ENCODE measurements around the gene TMEM151B. TPM values are rescaled to one million over a fixed set of nuclear protein-coding genes. Genes with fewer than 3 reads are reported as not detected.
A peak's percentile ranks its signal among the peaks of the same experiment; 100 is the strongest.

Gene TMEM151B
- total and polyA plus RNA-seq, 2 donors (not counting 1 experiment from before 2014, with no cell fraction given): 0.01 to 0.10 TPM

DNA sequence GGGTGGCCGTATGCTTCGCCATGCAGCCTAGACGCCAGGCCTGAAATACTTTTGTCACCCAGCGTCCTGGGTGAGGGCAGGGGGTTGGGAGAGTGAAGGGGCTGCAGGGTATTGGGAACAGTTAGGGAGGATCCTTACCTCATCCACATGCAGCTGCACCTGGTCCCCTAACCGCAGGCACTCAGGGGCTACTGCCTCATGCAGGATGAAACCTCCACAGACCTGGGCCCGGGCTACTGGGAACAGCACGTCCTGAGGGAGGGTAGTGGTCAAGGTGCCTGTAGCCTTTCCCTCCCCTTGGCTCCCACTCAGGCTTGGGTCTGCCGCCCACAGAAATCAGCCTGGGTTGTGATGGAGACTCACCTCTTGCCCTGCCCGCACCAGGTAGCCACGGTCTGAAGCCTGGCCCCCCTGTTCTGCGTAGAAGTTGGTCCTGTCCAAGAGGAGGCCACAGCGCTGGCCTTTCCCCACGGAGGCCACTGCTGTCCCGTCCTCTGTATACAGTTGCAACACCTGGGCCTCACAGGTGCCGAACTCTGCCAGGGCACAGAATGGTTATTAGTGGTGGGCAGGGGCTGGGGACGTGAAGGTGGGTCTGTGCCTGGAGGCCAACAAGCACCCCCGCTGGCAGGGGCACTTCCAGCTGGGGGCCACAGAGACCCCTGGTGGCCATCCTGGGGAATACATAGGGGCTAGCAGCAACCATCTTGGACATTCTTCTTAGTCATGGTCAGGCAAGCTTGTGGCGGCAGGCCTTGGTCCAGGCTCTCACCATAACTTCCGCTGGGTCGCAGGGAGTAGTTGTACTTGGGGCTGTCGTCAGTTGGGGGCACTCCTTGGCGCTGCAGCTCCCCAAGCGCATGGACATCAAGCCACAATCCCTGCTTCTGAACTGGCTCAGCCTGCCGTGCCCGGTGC lies 34.3 kb downstream of the TMEM151B start:
- peaks cover 0 to 70% of the 10 kb centered on the region in 2 experiments for H3K36me3 ChIP-seq (replicated peaks in 1 of 2; ENCODE audit: control extremely low read depth in 1 of 2, control insufficient read depth in 1 of 2, extremely low read depth in 1 of 2, insufficient read depth in 2 of 2, low read length in 1 of 2)
- no peak overlapping the region for H3K27ac ChIP-seq (ENCODE audit: low read length in 2 of 2)
- Mint-ChIP-seq H3K4me3 (no peak overlapping the region), H3K9me3 (ENCODE audit: insufficient read depth) (no peaks in the 10 kb centered on the region), H3K4me1 (no peaks in the 10 kb centered on the region), H3K27me3 (no peaks in the 10 kb centered on the region), H3K27ac (no peak overlapping the region)
- H3K9me3 ChIP-seq (ENCODE audit: control extremely low read depth in 1 of 3, control insufficient read depth in 2 of 3, insufficient read depth in 1 of 3, low read length in 2 of 3): no peaks in the 10 kb centered on the region
- no peaks in the 10 kb centered on the region for H3K79me2 ChIP-seq (ENCODE audit: control insufficient read depth, insufficient read depth, low read length)
- H3K4me3 ChIP-seq (ENCODE audit: control extremely low read depth in 1 of 5, extremely low read depth in 1 of 5, insufficient read depth in 1 of 5, low read depth in 2 of 5, low read length in 4 of 5): no peak overlapping the region
- no peak for TF ChIP-seq EZH2 (IDR thresholded peaks at IDR 0.05; ENCODE audit: borderline replicate concordance, insufficient read depth, low read depth, low read length, poor library complexity, severe bottlenecking)
- peak; percentile 84 for TF ChIP-seq CTCF (IDR thresholded peaks at IDR 0.05)
- intact Hi-C loops (cut with micrococcal nuclease): loop anchor here (1.0 kb wide), 3 partner anchors 36 to 208 kb away; no protein-coding TSS in a partner anchor
- 87% methylated on average over 22 of the region's 25 CpGs for WGBS (ENCODE audit: insufficient coverage)
- H3K4me1 ChIP-seq (ENCODE audit: control insufficient read depth in 2 of 2, insufficient read depth in 2 of 2, low read length in 2 of 2): no peaks in the 10 kb centered on the region
- no peaks in the 10 kb centered on the region for H4K20me1 ChIP-seq (ENCODE audit: control insufficient read depth, insufficient read depth, low read length, poor library complexity, severe bottlenecking)
- no peak overlapping the region for H3K9ac ChIP-seq (ENCODE audit: low read length)
- no peak overlapping the region for H3K4me2 ChIP-seq (replicated peaks; ENCODE audit: low read depth, low read length, poor library complexity, severe bottlenecking)
- ChIA-PET POLR2A (interaction anchor here (1.1 kb wide), 1 partner anchor 302 kb away, joined by 7 read pairs; no protein-coding TSS in a partner anchor), CTCF (interaction anchor here (0.7 to 9.6 kb wide), 22 partner anchors 8 to 210 kb away, joined by 3 to 107 read pairs (median 5); partner anchors contain the start of genes AARS2, HSP90AB1 and TMEM151B)
- peak; percentile 70 for DNase-seq
- H2AFZ ChIP-seq (ENCODE audit: insufficient read depth, low read depth, low read length, poor library complexity, severe bottlenecking): no peak overlapping the region
- no peaks in the 10 kb centered on the region for H3K27me3 ChIP-seq (replicated peaks in 1 of 4; ENCODE audit: control extremely low read depth in 1 of 4, control insufficient read depth in 3 of 4, insufficient read depth in 4 of 4, low read length in 3 of 4)
- ATAC-seq (ENCODE audit: low read depth): peak; percentile 89
